ENCODE measurements around the gene SDC1. TPM values are rescaled to one million over a fixed set of nuclear protein-coding genes. Genes with fewer than 3 reads are reported as not detected.

The SDC1 gene
- total RNA-seq, 1 donor = 13.0 TPM

GRCh38 chr2:20227894-20228505 lies 3.1 kb upstream of the SDC1 start:
- no peak overlapping the region for H3K4me3 ChIP-seq (ENCODE audit: low read depth, low read length)
- no peak for DNase-seq (ENCODE audit: low read depth)
- no peak for TF ChIP-seq CTCF (IDR thresholded peaks at IDR 0.05; ENCODE audit: insufficient read depth, low read length)

GRCh38 chr2:20226152-20226545 lies 1.2 kb upstream of the SDC1 start:
- H3K4me3 ChIP-seq (ENCODE audit: low read depth, low read length) = no peak overlapping the region
- TF ChIP-seq CTCF (IDR thresholded peaks at IDR 0.05; ENCODE audit: insufficient read depth, low read length) = no peak
- DNase-seq (ENCODE audit: low read depth) = no peak

- peak overlapping the region; percentile 66 for H3K4me3 ChIP-seq (ENCODE audit: low read depth, low read length)
- peak; percentile 35 for DNase-seq (ENCODE audit: low read depth)
- peak; percentile 50 for TF ChIP-seq CTCF (IDR thresholded peaks at IDR 0.05; ENCODE audit: insufficient read depth, low read length)
These were observed 593 bp upstream of the SDC1 start for GRCh38 chr2:20225294-20226151.

GRCh38 chr2:20224164-20224715 lies 690 bp downstream of the SDC1 start:
- peak overlapping the region; percentile 66 for H3K4me3 ChIP-seq (ENCODE audit: low read depth, low read length)
- TF ChIP-seq CTCF (IDR thresholded peaks at IDR 0.05; ENCODE audit: insufficient read depth, low read length) = no peak
- no peak for DNase-seq (ENCODE audit: low read depth)

GRCh38 chr2:20223407-20224163 lies 1.3 kb downstream of the SDC1 start:
- H3K4me3 ChIP-seq (ENCODE audit: low read depth, low read length) = peak overlapping the region; percentile 66
- peak; percentile 49 for DNase-seq (ENCODE audit: low read depth)
- TF ChIP-seq CTCF (IDR thresholded peaks at IDR 0.05; ENCODE audit: insufficient read depth, low read length) = no peak

- peak overlapping the region; percentile 66 for H3K4me3 ChIP-seq (ENCODE audit: low read depth, low read length)
These were observed 2.0 kb downstream of the SDC1 start for GRCh38 chr2:20222769-20223406.

More at GRCh38 chr2:20222769-20223406, 2.0 kb downstream of the SDC1 start:
- TF ChIP-seq CTCF (IDR thresholded peaks at IDR 0.05; ENCODE audit: insufficient read depth, low read length) = no peak
- DNase-seq (ENCODE audit: low read depth) = no peak
